ENCODE results near the gene MYBL2.

The MYBL2 gene

DNA sequence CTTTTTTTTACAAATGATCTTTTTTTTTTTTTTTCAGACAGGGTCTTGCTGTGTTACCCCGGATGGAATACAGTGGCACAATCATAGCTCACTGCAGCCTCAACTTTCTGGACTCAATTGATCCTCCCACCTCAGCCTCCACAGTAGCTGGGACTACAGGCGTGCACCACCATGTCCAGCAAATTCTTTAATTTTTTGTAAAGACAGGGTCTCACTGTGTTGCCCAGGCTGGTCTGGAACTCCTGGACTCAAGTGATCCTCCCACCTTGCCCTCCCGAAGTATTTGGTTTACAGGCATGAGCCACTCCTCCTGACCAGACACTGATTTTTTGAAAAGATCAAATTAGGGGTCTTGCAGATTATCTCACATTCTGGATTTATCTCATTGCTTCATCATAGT, 11.0 kb upstream of the MYBL2 start:
- no peak overlapping the region for H3K4me3 ChIP-seq (ENCODE audit: low read depth, low read length)
- ChIA-PET POLR2A (no interaction called here), CTCF (no interaction called here)
- TF ChIP-seq ZNF121 (tag by site-specific recombination; IDR thresholded peaks at IDR 0.05), result 0 out of 2 replicates have a peak, but pooled peaks have one; percentile 43
- no peak for TF ChIP-seq ZNF266 (tag by site-specific recombination; IDR thresholded peaks at IDR 0.05; ENCODE audit: low read depth)
- no peak for TF ChIP-seq SP2 (tag by site-specific recombination; IDR thresholded peaks at IDR 0.05)
- H3K36me3 ChIP-seq (ENCODE audit: control insufficient read depth in 2 of 2, insufficient read depth in 1 of 2, low read length in 2 of 2), result peaks cover 0 to 3% of the 10 kb centered on the region in 2 experiments; a peak in 1 of 3 replicates
- H3K4me1 ChIP-seq (ENCODE audit: control insufficient read depth, insufficient read depth, low read length), result no peaks in the 10 kb centered on the region; the same call in 1 of the 2 replicates
- H3K27ac ChIP-seq (ENCODE audit: extremely low read depth, low read depth, low read length), result no peak overlapping the region
- no peaks in the 10 kb centered on the region for H3K9me3 ChIP-seq (ENCODE audit: control insufficient read depth, insufficient read depth, low read depth, low read length)

DNA sequence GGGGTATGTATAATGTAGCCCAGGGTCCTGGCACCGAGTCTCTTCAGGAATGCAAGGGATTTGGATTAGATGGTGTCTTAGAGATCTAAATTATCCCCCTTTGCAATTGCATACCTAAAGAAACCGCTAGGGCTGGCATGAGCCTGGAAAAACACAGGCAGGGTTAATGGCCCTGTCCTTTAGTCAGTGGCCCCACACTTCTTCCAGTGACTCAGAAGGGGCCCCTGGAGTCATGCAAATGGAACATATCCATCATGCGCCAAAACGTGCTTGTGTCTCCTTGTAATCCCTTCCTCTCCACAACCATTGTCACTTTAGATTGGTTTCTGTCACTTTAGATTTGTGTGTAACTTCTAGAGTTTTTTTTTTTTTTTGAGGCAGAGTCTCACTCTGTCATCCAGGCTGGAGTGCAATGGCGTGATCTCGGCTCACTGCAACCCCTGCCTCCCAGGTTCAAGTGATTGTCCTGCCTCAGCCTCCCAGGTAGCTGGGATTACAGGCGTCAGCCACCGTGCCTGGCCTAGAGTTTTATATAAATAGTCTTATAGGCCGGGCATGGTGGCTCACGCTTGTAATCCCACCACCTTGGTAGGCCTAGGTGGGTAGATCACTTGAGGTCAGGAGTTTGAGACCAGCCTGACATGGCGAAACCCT, 8.7 kb upstream of the MYBL2 start:
- no peaks in the 10 kb centered on the region; the same call in 1 of the 2 replicates for H3K4me1 ChIP-seq (ENCODE audit: control insufficient read depth, insufficient read depth, low read length)
- H3K4me3 ChIP-seq (ENCODE audit: low read depth, low read length), result peak overlapping the region; percentile 84
- ChIA-PET CTCF (no interaction called here), POLR2A (no interaction called here)
- TF ChIP-seq ZFP69B (tag by site-specific recombination; IDR thresholded peaks at IDR 0.05), result 0 out of 2 replicates have a peak, but pooled peaks have one; percentile 6
- TF ChIP-seq, protein P1, sequence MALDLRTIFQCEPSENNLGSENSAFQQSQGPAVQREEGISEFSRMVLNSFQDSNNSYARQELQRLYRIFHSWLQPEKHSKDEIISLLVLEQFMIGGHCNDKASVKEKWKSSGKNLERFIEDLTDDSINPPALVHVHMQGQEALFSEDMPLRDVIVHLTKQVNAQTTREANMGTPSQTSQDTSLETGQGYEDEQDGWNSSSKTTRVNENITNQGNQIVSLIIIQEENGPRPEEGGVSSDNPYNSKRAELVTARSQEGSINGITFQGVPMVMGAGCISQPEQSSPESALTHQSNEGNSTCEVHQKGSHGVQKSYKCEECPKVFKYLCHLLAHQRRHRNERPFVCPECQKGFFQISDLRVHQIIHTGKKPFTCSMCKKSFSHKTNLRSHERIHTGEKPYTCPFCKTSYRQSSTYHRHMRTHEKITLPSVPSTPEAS (tag by site-specific recombination; IDR thresholded peaks at IDR 0.05), result no peak
- TF ChIP-seq ZSCAN30 (tag by site-specific recombination; IDR thresholded peaks at IDR 0.05), result 0 out of 2 replicates have a peak, but pooled peaks have one; percentile 17
- TF ChIP-seq ZNF2 (tag by site-specific recombination; IDR thresholded peaks at IDR 0.05), result no peak
- TF ChIP-seq ZBTB20 (tag by site-specific recombination; IDR thresholded peaks at IDR 0.05), result peak; percentile 79
- H3K36me3 ChIP-seq (ENCODE audit: control insufficient read depth in 2 of 2, insufficient read depth in 1 of 2, low read length in 2 of 2), result peaks cover 0 to 3% of the 10 kb centered on the region in 2 experiments; a peak in 1 of 3 replicates
- H3K27ac ChIP-seq (ENCODE audit: extremely low read depth, low read depth, low read length), result peak overlapping the region; percentile 92
- H3K9me3 ChIP-seq (ENCODE audit: control insufficient read depth, insufficient read depth, low read depth, low read length), result no peaks in the 10 kb centered on the region

DNA sequence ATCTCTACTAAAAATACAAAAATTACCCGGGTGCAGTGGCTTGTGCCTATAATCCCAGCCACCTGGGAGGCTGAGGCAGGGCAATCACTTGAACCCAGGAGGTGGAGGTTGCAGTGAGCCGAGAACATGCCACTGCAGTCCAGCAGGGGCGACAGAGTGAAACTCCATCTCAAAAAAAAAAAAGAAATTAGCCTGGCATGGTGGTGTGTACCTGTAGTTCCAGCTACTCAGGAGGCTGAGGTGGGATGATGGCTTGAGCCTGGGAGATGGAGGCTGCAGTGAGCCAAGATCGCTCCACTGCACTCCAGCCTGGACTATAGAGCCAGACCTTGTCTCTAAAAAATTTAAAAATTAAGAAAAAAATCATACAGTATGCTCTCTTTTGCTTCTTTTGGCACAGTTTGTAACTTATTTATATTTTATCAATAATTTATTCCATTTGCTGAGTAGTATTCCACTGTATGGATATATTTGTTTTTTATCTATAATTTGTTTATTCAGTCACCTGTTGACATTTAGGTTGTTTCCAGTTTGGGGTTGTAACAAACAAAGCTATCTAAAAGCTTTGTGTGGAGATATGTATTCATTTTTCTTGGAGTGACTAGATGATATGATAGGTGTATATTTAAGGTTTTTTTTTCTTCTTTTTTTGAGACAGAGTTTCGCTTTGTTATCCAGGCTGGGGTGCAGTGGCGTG, 8.0 kb upstream of the MYBL2 start:
- ChIA-PET POLR2A (interaction anchor here (0.7 kb wide), 1 partner anchor 89 kb away, joined by 3 read pairs; no protein-coding TSS in a partner anchor), CTCF (no interaction called here)
- Histone ChIP-seq H3K4me1 (ENCODE audit: control insufficient read depth, insufficient read depth, low read length) (no peaks in the 10 kb centered on the region; the same call in 1 of the 2 replicates), H3K4me3 (ENCODE audit: low read depth, low read length) (no peak overlapping the region), H3K9me3 (ENCODE audit: control insufficient read depth, insufficient read depth, low read depth, low read length) (no peaks in the 10 kb centered on the region), H3K36me3 (ENCODE audit: control insufficient read depth in 2 of 2, insufficient read depth in 1 of 2, low read length in 2 of 2) (peaks cover 0 to 3% of the 10 kb centered on the region in 2 experiments; a peak in 1 of 3 replicates), H3K27ac (ENCODE audit: extremely low read depth, low read depth, low read length) (no peak overlapping the region)
- no peak for TF ChIP-seq HOXC10 (CRISPR knock-in tag; IDR thresholded peaks at IDR 0.05)
- TF ChIP-seq, protein P2, sequence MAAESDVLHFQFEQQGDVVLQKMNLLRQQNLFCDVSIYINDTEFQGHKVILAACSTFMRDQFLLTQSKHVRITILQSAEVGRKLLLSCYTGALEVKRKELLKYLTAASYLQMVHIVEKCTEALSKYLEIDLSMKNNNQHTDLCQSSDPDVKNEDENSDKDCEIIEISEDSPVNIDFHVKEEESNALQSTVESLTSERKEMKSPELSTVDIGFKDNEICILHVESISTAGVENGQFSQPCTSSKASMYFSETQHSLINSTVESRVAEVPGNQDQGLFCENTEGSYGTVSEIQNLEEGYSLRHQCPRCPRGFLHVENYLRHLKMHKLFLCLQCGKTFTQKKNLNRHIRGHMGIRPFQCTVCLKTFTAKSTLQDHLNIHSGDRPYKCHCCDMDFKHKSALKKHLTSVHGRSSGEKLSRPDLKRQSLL (tag by site-specific recombination; IDR thresholded peaks at IDR 0.05), result peak; percentile 70
- peak; percentile 78 for TF ChIP-seq SCRT2 (tag by site-specific recombination; IDR thresholded peaks at IDR 0.05)
- peak; percentile 58; the same call in 1 of the 2 replicates for TF ChIP-seq SCRT1 (tag by site-specific recombination; IDR thresholded peaks at IDR 0.05; ENCODE audit: borderline replicate concordance)

DNA sequence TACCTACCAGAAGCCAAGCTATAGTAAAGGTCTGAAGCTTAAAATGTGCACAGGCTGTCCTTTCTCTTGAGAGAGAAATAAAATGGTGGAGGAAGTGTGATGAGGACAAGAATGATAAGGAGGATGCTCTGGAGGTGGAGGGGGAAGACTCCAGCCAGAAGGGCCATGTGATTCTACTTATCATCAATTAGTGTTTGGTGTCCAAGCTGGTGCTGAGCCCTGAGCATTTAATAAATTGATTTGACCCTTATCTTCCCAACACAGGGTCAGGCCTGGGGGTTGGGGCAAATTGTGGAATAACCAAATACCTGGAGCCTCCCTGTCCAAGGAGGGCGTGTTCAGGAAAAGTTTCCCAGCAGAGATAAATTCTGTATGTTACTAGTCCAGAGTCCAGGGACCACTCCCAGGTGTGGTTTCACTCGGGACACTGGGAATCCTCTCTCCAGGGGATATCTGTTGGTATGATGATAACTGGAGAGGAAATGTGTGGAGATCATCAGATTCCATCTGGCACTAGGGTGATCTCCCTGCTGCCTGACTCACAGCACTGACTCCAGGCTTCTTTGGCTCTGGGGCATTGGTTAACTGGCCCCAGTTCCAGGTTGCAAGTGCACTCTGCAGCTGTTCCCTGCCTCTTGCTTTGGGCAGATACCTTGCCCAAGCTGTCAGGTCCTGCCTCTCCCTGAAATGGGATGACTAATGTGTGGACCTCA, 3.8 kb upstream of the MYBL2 start:
- Histone ChIP-seq H3K9me3 (ENCODE audit: control insufficient read depth, insufficient read depth, low read depth, low read length) (no peaks in the 10 kb centered on the region), H3K4me1 (ENCODE audit: control insufficient read depth, insufficient read depth, low read length) (no peaks in the 10 kb centered on the region; the same call in 1 of the 2 replicates), H3K4me3 (ENCODE audit: low read depth, low read length) (no peak overlapping the region), H3K27ac (ENCODE audit: extremely low read depth, low read depth, low read length) (no peak overlapping the region), H3K36me3 (ENCODE audit: control insufficient read depth in 2 of 2, insufficient read depth in 1 of 2, low read length in 2 of 2) (peaks cover 0 to 3% of the 10 kb centered on the region in 2 experiments; a peak in 1 of 3 replicates)
- 0 out of 2 replicates have a peak, but pooled peaks have one; percentile 34 for TF ChIP-seq KLF1 (tag by site-specific recombination; IDR thresholded peaks at IDR 0.05)
- no peak for TF ChIP-seq WT1 (tag by site-specific recombination; IDR thresholded peaks at IDR 0.05)
- POLR2A ChIA-PET, result no interaction called here
- CTCF ChIA-PET, result interaction anchor here (0.6 to 0.7 kb wide), 4 partner anchors 11 to 881 kb away, joined by 3 to 4 read pairs (median 4); no protein-coding TSS in a partner anchor
